ENCODE data around the gene A2M. TPM values are rescaled to one million over a fixed set of nuclear protein-coding genes. Genes with fewer than 3 reads are reported as not detected.

The A2M gene
- total RNA-seq, 1 donor from 2014 or later: 1.4 TPM

DNA sequence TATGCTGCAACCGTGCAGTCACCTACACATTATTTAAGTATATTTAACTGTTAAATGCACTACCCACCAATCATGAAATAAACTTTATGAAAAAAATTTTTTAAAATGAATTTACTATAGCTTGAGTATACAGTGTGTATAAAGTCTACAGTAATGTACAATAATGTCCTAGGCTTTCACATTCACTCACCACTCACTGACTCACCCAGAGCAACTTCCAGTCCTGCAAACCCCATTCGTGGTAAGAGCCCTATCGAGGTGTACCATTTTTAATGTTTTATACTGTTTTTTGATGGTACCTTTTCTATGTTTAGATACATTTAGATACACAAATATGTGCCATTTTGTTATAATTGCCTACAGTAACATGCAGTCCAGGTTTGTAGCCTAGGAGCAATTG, 78.3 kb downstream of the A2M start:
- Mint-ChIP-seq H3K27me3 (ENCODE audit: unreplicated experiment) (no peaks in the 10 kb centered on the region), H3K4me3 (ENCODE audit: unreplicated experiment) (no peak overlapping the region), H3K4me1 (ENCODE audit: unreplicated experiment) (no peaks in the 10 kb centered on the region), H3K9me3 (ENCODE audit: unreplicated experiment) (no peaks in the 10 kb centered on the region), H3K27ac (ENCODE audit: unreplicated experiment) (no peak overlapping the region), H3K36me3 (ENCODE audit: low read depth, unreplicated experiment) (no peaks in the 10 kb centered on the region)
- DNase-seq (ENCODE audit: low spot score): no peak
- TF ChIP-seq, protein P1, sequence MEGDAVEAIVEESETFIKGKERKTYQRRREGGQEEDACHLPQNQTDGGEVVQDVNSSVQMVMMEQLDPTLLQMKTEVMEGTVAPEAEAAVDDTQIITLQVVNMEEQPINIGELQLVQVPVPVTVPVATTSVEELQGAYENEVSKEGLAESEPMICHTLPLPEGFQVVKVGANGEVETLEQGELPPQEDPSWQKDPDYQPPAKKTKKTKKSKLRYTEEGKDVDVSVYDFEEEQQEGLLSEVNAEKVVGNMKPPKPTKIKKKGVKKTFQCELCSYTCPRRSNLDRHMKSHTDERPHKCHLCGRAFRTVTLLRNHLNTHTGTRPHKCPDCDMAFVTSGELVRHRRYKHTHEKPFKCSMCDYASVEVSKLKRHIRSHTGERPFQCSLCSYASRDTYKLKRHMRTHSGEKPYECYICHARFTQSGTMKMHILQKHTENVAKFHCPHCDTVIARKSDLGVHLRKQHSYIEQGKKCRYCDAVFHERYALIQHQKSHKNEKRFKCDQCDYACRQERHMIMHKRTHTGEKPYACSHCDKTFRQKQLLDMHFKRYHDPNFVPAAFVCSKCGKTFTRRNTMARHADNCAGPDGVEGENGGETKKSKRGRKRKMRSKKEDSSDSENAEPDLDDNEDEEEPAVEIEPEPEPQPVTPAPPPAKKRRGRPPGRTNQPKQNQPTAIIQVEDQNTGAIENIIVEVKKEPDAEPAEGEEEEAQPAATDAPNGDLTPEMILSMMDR (IDR thresholded peaks at IDR 0.05; ENCODE audit: unreplicated experiment): no peak

DNA sequence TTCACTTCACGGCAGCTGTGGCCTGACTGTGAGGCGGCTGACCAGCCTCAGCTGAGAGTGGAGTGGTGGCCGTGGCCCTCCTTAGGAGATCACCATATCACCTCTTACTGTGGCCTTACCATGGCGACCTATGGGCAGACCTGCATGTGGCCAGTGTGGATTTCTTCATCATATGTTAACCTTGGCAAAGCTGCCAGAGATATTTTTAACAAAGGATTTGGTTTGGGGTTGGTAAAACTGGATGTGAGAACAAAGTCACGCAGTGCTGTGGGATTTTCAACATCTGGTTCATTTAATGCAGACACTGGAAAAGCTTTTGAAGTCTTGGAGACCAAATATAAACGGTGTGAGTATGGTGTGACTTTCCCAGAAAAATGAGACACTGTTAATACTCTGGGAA, 79.5 kb downstream of the A2M start:
- no peak overlapping the region for H3K27ac Mint-ChIP-seq (ENCODE audit: unreplicated experiment)
- no peaks in the 10 kb centered on the region for H3K4me1 Mint-ChIP-seq (ENCODE audit: unreplicated experiment)
- no peaks in the 10 kb centered on the region for H3K27me3 Mint-ChIP-seq (ENCODE audit: unreplicated experiment)
- no peaks in the 10 kb centered on the region for H3K36me3 Mint-ChIP-seq (ENCODE audit: low read depth, unreplicated experiment)
- TF ChIP-seq, protein P1 (IDR thresholded peaks at IDR 0.05; ENCODE audit: unreplicated experiment): no peak
- H3K9me3 Mint-ChIP-seq (ENCODE audit: unreplicated experiment): no peaks in the 10 kb centered on the region
- DNase-seq (ENCODE audit: low spot score): no peak
- H3K4me3 Mint-ChIP-seq (ENCODE audit: unreplicated experiment): no peak overlapping the region

DNA sequence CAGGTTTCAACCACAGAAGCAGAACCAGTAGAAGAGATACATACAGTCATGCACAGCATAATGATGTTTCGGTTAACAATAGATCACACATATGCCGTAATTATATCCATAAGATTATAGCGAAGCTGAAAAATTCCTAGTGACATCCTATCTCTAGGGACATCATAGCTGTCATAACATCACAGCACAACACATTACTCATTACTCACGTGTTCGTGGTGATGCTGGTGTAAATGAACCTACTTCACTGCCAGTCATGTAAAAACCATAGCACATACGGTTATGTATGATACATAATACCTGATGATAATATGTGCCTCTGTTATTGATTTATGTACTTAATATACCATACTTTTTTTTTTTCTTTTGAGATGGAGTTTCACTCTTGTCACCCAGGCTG, 81.6 kb downstream of the A2M start:
- Mint-ChIP-seq H3K9me3 (ENCODE audit: unreplicated experiment) (no peaks in the 10 kb centered on the region), H3K27me3 (ENCODE audit: unreplicated experiment) (peaks cover 1% of the 10 kb centered on the region), H3K4me1 (ENCODE audit: unreplicated experiment) (no peaks in the 10 kb centered on the region), H3K36me3 (ENCODE audit: low read depth, unreplicated experiment) (no peaks in the 10 kb centered on the region), H3K27ac (ENCODE audit: unreplicated experiment) (no peak overlapping the region), H3K4me3 (ENCODE audit: unreplicated experiment) (no peak overlapping the region)
- DNase-seq (ENCODE audit: low spot score): no peak
- TF ChIP-seq, protein P1 (IDR thresholded peaks at IDR 0.05; ENCODE audit: unreplicated experiment): no peak

DNA sequence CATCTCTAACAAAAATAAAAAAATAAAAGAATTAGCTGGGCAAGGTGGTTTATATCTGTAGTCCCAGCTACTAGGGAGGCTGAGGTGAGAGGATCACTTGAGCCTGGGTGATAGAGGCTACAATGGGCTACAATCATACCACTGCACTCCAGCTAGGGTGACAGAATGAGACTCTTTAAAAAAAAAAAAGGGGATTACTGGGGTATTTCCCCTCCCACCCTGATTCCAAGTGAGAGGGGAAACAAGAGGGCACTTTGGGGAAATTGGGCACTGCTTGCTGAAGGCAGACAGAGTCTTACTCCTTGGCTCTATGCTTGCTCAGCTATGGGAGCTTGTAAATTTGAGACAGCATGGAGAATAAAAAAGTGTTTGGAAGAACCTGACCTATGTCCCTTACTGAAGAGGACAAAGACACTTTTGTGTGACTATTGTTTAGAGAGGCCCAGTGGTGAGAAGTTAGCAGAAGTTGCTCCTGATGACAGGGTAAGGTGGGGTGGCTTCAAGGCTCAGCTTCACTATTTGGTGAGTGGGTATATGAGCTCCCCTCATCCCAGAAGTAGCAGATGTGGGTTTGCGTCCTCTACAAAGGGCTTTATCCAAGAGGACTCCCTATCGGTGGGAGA, 82.3 kb downstream of the A2M start:
- no peak overlapping the region for H3K27ac Mint-ChIP-seq (ENCODE audit: unreplicated experiment)
- TF ChIP-seq, protein P1 (IDR thresholded peaks at IDR 0.05; ENCODE audit: unreplicated experiment): no peak
- peaks cover 1% of the 10 kb centered on the region for H3K27me3 Mint-ChIP-seq (ENCODE audit: unreplicated experiment)
- no peaks in the 10 kb centered on the region for H3K9me3 Mint-ChIP-seq (ENCODE audit: unreplicated experiment)
- H3K36me3 Mint-ChIP-seq (ENCODE audit: low read depth, unreplicated experiment): no peaks in the 10 kb centered on the region
- H3K4me1 Mint-ChIP-seq (ENCODE audit: unreplicated experiment): no peaks in the 10 kb centered on the region
- DNase-seq (ENCODE audit: low spot score): no peak
- H3K4me3 Mint-ChIP-seq (ENCODE audit: unreplicated experiment): no peak overlapping the region

DNA sequence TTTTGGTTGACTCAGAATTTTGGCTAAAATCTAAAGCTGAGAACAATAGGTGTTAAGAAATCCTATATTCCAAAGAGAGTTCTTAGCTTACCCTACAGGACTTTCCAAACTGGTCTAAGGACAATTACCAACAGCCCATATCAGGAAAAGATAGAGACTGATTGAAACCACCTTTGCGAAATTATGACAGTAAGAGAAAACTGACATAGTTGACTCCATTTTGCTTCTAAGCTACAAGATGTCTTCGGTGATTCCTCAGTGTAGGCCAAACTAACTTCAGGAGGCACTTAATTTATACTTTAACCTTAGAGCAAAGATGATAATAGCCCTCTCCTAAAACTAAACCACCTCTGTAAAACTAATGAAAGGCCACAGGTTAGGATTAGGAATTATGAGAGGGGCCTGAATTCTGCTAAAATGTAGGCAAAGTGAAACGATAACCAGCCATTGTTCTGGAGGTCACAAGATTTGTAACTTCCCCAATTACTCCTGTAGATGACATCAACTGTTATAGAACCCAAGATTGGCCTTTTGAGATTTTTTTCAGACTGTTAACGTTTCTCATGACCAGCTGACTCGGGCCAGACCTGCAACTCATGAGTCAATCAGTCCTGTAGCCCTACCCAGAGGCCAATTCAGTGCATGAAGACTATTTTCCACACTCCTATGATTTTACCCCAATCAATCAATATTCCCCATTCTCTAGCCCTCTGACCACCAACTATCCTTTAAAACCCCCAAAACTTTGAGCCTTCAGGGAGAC, 83.3 kb downstream of the A2M start:
- no peak for DNase-seq (ENCODE audit: low spot score)
- peaks cover 1% of the 10 kb centered on the region for H3K27me3 Mint-ChIP-seq (ENCODE audit: unreplicated experiment)
- H3K9me3 Mint-ChIP-seq (ENCODE audit: unreplicated experiment): no peaks in the 10 kb centered on the region
- no peaks in the 10 kb centered on the region for H3K4me1 Mint-ChIP-seq (ENCODE audit: unreplicated experiment)
- H3K36me3 Mint-ChIP-seq (ENCODE audit: low read depth, unreplicated experiment): no peaks in the 10 kb centered on the region
- H3K27ac Mint-ChIP-seq (ENCODE audit: unreplicated experiment): no peak overlapping the region
- no peak overlapping the region for H3K4me3 Mint-ChIP-seq (ENCODE audit: unreplicated experiment)
- TF ChIP-seq, protein P1 (IDR thresholded peaks at IDR 0.05; ENCODE audit: unreplicated experiment): no peak

Measured in endothelial cell (in vitro differentiated cells).